Left colon (tissue), 2 donors: Measurements from ENCODE around the gene CLEC4C. TPM values are rescaled to one million over a fixed set of nuclear protein-coding genes. Genes with fewer than 3 reads are reported as not detected.
"Not testable (repeated sequence)": the region's sequence is repeated elsewhere in the genome, so short reads cannot be mapped to it uniquely, and the experiment has no call there.

Source experiments
- ATAC-seq: fragments of 200-7000 bp; cut with Tn5 transposase; one replicate; pipeline ENCODE4 v1.9.1; 2020; ENCODE audit warnings: mild to moderate bottlenecking, moderate library complexity
- DNase-seq, 2 donors: peaks; one replicate each; pipeline ENCODE4 v3.0.0-alpha.2; 2020
- intact Hi-C, 2 donors: fragments of 100-400 bp; cut with DNase I in 1 of 2; cut with micrococcal nuclease in 1 of 2; formaldehyde crosslinking; loops; one replicate each; pipeline versions ENCODE4 v1.11.2 to v1.14.0; 2022; cut with DNase I, micrococcal nuclease
- total RNA-seq, 2 donors: library from RNA; stranded (reverse); fragmentation: NEBNext Ultra II Directional; extraction: Animal tissue kit (Norgen Biotek cat#: 25700); gene quantifications; one replicate each; pipeline ENCODE4 v1.2.1, GENCODE V29; 2021
- donor health status: DM: no; HTN: no; CAD: no.
- donor health status: DM: yes; HTN: yes; CAD: no.

CLEC4C gene
- total RNA-seq, 2 donors from 2014 or later = not detected

DNA sequence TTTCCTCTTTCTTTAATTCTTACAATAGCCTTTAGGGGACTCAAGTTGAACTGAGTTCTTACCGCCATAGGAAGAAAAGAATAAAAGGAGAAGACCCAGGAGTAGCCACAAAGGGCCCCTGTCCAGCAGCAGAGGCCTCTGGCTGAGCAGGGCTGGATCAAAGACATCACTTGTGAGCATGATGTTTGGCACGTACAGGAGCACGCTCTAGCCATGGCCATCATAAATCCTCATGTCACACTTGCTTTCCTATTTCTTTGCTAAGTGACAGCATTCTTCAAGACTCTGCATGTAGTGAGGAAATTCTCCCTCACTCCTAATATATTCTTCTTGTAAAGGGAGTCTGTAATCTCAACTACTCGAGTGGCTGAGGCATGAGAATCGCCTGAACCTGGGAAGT, 15.7 kb downstream of the CLEC4C start:
- no peak for ATAC-seq

DNA sequence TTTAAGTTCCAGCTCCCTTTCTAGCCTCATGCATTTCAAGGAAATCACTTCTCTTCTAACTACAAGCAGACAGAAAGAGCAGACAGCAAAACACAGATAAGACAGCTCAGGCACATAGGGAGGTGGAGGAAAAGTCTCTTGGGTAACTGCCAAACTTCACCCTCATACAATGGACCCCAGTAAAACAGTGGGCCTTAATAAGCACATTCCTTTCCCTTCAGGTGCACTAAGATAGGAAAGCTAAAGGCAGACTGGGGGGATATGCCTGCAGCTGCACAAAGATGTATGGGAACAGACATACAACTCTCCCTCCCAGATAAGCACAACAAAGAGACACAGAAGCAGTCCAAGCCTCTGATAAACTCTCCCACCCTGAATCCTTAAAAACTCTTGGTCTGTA, 16.2 kb downstream of the CLEC4C start:
- ATAC-seq, intact Hi-C loops: not testable (repeated sequence)

More for the DNA sequence above, 15.7 kb downstream of the CLEC4C start:
- no peak for DNase-seq
- intact Hi-C loops = no loop called here

DNA sequence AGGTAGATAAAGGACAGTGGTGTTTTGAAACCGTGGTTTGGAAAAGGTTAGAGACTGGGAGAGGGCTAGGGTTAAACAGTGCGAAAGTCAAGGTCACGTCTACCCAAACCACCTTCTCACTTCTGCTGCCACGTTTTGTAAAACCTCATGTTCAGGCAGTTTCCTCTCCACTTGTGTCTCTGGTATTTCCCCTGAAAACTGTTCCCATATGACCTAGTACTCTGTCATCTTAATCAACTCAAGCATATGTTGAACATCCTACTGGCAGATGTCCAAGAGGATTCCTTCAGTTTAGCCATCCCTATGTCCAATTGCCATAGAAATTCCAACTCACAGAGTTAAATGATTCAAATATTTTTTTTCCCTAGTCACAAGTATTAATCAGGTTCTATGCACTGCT, 17.4 kb downstream of the CLEC4C start:
- intact Hi-C loops = no loop called here
- DNase-seq (no peak), ATAC-seq (no peak)

More for the DNA sequence above, 16.2 kb downstream of the CLEC4C start:
- not testable (repeated sequence) for DNase-seq

DNA sequence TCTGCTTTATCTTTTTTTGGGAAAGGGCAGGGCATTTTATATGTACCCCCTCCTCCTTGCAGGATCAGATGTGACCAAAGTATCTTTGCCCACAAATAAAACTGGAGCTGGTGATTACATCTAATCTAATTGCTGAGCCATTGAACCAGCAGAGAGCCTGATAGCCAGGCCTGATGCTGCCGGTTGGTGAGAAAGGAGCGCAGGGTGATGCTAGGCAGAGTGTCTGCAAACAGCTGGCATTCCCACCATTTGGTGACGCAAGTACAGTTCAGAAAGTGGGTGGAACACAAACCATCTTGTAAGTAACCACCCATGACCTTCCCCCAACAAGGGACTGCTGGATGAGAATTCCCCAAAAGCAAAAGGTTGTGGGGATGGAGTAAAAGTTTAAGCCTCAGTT, 23.2 kb downstream of the CLEC4C start:
- no peak for ATAC-seq
- no peak for DNase-seq
- intact Hi-C loops = no loop called here

DNA sequence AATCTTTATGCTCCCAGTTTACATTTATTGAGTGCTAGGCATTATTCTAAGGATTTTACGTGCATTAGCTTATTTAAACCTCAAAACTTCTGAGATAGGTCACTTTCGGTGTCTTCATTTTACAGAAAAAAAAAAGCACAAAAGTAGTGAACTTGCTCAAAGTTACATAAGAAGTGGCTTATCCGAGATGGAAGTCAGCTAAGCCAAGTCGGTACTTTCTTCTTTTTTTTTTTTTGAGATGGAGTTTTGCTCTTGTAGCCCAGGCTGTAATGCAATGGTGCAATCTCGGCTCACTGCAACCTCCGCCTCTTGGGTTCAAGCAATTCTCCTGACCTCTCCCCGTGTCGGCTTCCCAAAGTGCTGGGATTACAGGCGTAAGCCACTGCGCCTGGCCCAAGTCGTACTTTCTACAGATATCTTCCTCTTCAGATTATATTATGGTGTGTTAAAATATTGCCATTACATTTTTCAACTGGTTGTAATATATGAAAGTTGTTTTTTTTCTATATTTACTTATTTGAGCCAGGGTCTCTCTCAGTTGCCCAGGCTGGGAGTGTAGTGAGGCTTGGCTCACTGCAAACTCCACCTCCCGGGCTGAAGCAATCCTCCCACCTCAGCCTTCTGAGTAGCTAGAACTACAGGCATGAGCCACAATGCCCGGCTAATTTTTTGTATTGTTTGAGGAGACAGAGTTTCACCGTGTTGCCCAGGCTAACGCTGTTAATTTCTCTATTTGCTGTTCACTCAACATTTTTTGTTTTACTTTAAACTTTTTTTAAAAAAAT, 27.0 kb downstream of the CLEC4C start:
- intact Hi-C loops = no loop called here
- ATAC-seq = no peak
- no peak for DNase-seq

DNA sequence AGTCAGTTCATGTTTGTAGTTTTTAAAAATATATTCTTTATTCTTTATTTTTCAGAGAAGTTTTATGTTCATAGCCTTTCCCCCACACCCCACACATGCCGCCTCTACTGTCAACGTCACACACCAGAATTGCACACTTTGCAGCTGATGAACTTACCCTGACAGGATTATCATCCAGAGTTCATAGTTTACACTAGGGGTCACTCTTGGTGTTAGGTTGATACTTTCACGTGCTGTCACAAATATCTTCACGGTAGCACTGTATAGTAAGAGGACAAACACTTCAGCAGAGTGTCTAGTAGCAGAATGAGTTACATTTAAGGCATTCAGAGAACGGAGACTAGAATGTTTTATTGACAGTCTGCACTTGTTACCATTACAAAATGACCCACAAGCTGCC, 30.8 kb downstream of the CLEC4C start:
- DNase-seq (no peak), ATAC-seq (no peak)
- intact Hi-C loops = no loop called here

DNA sequence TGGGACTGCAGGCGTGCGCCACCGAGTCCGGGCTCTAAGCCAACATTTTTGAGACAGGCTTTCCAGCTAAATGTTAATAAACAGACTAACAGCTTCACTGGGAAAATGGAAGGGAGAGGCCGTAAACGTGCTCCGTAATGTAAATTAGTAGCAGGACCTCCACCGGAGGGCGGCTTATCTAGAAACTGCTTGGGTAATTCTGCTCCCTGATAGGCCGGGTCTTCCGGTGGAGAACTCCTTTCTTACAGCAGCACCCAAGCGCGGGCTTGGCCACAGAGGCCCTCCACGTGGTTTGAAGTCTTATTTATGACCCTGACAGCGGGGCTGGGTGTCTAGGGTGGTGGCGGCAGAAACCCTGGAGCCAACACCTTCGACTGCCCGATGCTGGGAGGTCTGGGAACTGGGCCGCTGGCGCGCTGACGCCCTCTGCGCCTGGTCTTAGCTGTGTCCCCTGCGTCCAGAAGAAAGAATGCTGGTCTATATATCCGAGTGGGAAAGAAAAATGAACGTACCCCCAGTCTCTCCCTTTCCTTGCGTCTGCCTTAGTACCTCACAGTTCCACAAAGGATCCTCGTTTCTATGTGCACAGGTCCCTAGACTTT, 34.2 kb downstream of the CLEC4C start:
- intact Hi-C loops = no loop called here
- DNase-seq (no peak), ATAC-seq (no peak)

DNA sequence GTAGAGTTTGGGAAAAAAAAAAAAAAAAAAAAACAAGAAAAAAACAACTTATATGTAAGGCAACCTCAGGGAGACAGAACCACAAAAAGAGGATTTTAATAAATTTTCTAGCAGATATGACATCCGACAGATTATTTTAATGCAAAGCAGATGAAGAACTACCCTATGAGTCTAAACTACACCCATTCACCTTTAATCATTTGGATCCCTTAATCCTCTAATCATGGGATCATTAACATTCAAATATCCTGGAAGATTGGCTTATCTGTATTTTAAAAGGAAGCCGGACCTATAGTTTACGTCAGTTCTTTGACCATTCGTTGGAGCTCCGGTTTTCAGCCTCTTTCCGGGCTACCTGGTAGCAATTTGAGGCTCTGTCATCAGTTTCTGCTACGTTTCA, 36.0 kb downstream of the CLEC4C start, which contains the start of gene DPPA3:
Gene DPPA3 (plus strand): TSS at position 301 of the 400 bp plus-strand sequence. CDS start 138 bp downstream, outside the sequence.
- ATAC-seq (no peak), DNase-seq (no peak)
- intact Hi-C loops = no loop called here

DNA sequence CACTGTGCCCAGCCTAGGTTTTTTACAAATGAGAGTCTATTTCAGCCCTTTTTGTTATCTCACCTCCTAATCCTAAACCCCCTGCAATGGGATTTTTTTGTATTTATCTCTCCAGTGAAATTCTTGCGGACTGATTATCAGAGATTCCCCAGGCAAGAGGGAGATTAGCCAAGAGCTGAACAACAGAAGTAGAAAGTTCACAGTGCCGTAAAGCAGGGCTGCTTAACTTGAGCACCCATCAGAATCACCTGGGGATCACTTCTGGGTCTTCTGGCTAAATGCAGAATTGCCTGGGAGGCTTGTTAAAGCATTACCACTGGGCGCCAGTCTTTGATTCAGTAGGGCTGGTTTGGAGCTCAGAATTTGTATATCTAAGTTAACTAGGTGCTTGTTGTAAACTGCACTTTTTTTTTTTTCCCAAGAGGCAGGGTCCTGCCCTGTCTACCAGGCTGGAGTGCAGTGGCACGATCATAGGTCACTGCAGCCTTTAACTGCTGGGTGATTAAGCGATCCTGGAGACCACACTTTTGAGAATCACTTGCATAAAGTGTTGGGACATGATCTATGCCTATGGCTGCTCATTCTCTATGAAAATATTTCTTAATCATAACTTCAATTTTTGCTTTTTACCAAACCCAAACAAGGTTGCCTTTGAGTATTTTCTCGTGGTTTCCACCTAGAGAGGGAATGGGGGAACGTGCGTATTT, 37.1 kb downstream of the CLEC4C start:
- ATAC-seq (no peak), DNase-seq (no peak)
- intact Hi-C loops = no loop called here

DNA sequence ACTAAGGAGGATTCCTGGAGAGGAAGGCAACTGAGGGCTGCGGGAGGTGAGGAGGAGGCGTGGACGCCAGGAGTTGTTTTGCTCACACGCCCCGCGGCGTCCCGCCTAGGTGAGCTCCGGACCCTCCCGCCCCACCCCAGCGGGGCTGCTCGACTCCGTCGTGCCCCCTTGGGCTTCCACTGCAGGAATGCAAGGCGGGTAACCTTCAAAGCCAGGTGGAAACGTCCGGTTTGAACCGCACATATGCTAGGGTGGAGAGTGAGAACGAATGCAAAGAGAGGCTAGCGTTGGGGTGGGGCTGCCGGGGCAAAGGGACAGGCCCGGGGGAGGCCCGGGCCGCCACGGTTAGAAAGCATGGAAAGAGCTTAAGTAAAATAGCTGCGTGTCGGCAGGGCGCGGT, 41.3 kb downstream of the CLEC4C start:
- no peak for DNase-seq
- ATAC-seq = no peak
- intact Hi-C loops = no loop called here

DNA sequence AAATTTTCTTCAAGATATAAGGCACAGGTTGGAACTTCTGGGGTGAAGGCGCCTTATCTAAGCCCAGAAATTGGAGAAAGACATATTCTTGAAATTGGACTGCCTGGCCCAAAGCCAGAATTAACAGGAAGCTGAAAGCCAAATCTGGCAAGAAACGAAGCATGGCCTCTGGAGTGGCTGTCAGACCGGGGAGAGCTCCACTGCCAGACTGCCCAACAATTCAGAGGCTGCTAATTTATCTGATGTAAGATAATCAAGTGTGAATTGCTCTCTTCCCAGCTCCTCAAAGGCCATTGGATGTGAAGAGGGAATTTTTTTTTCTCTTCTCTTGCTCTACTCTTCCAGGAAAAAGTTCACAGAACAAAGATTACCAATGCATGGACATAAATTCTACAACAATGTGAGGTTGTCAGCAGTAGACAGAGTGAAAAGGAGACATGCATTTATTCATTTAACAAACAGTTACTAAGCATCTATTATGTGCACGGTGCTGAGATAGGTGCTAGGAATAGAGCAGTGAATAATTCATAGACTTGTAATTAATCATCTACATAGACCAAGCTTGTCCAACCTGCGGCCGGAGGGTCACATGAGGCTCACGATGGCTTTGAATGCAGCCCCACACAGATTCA, 51.5 kb downstream of the CLEC4C start, which contains the start of gene GDF3:
Gene GDF3 (minus strand): TSS at position 210 of the 632 bp plus-strand sequence. CDS start 47 bp downstream, at position 163.
- DNase-seq (no peak), ATAC-seq (no peak)
- intact Hi-C loops = no loop called here

DNA sequence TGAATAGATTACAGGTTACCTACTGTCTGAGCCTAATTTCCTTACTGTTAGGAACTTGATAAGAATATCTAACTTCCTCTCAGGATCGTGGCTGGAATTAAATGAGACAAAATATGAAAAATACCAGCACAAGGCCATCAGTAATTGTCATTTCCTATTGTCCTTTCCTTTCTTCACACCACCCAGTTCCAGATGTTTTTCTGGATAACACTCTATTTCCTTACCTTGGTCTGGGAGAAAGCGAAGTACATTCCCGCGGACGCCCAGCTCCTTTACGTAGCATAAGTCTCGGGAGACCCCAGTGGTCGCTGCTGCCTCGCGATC, 52.0 kb downstream of the CLEC4C start:
- no peak for ATAC-seq
- intact Hi-C loops = no loop called here
- DNase-seq = no peak

DNA sequence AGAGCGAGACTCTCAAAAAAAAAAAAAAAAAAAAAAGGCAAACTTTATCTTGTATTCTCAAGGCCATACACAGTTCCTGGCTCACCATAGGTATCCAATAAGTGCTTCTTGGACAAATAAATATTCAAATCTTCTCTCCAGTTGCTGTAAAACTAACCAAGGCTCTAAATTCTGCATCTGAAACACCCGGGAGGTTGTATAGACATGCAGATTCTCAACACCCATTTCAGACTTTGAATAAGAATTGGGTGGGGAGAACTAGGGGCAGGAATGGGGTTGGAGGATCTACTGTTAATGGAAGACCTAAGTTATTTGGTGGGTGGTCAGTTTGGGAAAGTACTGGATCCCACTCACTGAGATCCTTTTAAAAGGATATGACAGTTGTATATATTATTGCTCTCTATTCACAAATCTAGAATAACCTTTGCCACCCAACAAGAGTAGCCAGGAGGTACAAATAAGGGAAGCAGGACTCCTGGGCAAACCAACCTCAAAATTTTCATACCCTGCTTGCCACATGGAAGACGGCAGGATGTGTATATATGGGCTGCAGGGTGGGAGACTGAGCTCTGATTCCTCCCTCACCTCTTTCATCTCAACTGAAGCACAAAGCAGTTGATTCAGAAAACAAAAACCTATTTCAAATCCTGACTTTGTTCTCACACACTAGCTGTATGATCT, 52.5 kb downstream of the CLEC4C start:
- intact Hi-C loops = no loop called here
- DNase-seq = no peak
- no peak for ATAC-seq

DNA sequence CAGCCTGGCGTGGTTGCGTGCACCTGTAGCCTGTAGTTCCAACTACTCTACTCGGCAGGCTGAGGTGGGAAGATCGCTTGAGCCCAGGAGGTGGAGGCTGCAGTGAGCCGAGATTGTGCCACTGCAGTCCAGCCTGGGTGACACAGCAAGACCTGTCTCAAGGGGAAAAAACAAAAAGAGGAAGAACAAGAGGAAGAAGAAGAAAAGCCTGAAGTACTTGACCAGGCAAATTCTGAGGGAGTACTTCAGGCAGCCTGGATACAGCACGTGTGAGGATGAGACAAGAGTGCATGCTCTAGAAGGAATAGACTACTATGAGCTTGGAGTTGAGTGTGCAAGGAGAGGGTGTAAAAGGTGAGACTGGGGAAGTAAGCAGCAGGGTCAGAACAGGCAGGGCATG, 53.4 kb downstream of the CLEC4C start:
- ATAC-seq (no peak), DNase-seq (no peak)
- intact Hi-C loops = no loop called here

DNA sequence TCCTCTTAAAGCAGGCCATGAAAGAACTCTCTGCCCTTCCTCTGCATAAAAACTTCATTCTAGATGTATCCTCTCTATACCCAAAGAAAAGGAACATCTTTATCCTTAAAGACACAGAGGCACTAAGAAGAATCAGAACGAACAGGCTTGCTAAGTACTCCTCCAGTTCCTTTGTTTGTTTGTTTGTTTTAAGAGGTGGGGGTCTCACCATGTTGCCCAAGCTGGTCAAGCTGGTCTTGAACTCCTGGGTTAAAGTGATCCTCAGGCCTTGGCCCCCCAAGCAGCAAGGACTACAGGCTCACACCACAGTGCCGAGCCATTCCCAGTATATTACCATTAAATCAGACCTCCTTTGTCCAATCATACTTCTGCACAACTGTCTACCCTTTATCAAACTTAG, 65.6 kb downstream of the CLEC4C start:
- DNase-seq (no peak), ATAC-seq (no peak)
- intact Hi-C loops = no loop called here
